Kidney tubule cell (primary cell): ENCODE results near the gene PGA3.
A peak's percentile ranks its signal among the peaks of the same experiment; 100 is the strongest.
"Not testable (repeated sequence)": the region's sequence is repeated elsewhere in the genome, so short reads cannot be mapped to it uniquely, and the experiment has no call there.

Experiments
- DNase-seq: peaks from one replicate; pipeline ENCODE4 v3.0.0-alpha.2; 2018; ENCODE audit warnings: low spot score

PGA3 gene

GRCh38 chr11:61171907-61172306 lies 31.4 kb upstream of the PGA3 start:
- no peak for DNase-seq

- no peak for DNase-seq
Observed at GRCh38 chr11:61172356-61172755, 31.0 kb upstream of the PGA3 start.

GRCh38 chr11:61172888-61173287 lies 30.4 kb upstream of the PGA3 start:
- DNase-seq: no peak

- DNase-seq: peak; percentile 29
Observed at GRCh38 chr11:61173456-61173855, 29.9 kb upstream of the PGA3 start.

- DNase-seq: no peak
Observed at GRCh38 chr11:61174273-61174672, 29.0 kb upstream of the PGA3 start.

- DNase-seq: no peak
Observed at GRCh38 chr11:61174949-61175348, 28.4 kb upstream of the PGA3 start.

GRCh38 chr11:61176446-61176845 lies 26.9 kb upstream of the PGA3 start:
- no peak for DNase-seq

GRCh38 chr11:61180205-61180604 lies 23.1 kb upstream of the PGA3 start:
- not testable (repeated sequence) for DNase-seq

GRCh38 chr11:61181489-61181888 lies 21.8 kb upstream of the PGA3 start:
- no peak for DNase-seq

- no peak for DNase-seq
Observed at GRCh38 chr11:61183645-61184044, 19.7 kb upstream of the PGA3 start.

GRCh38 chr11:61186504-61186903 lies 16.8 kb upstream of the PGA3 start:
- DNase-seq: no peak

- peak; percentile 71 for DNase-seq
Observed at GRCh38 chr11:61187505-61188130, 15.7 kb upstream of the PGA3 start.

- no peak for DNase-seq
Observed at GRCh38 chr11:61189933-61190332, 13.4 kb upstream of the PGA3 start.

GRCh38 chr11:61193596-61193995 lies 9.7 kb upstream of the PGA3 start:
- DNase-seq: no peak

GRCh38 chr11:61194169-61194671 lies 9.1 kb upstream of the PGA3 start:
- DNase-seq: peak; percentile 14

GRCh38 chr11:61194981-61195695 lies 8.2 kb upstream of the PGA3 start:
- peak; percentile 82 for DNase-seq

GRCh38 chr11:61195719-61196118 lies 7.6 kb upstream of the PGA3 start:
- peak; percentile 60 for DNase-seq

GRCh38 chr11:61198361-61198760 lies 5.0 kb upstream of the PGA3 start:
- no peak for DNase-seq

- no peak for DNase-seq
Observed at GRCh38 chr11:61198948-61199523, 4.3 kb upstream of the PGA3 start.

GRCh38 chr11:61201476-61201875 lies 1.8 kb upstream of the PGA3 start:
- no peak for DNase-seq

GRCh38 chr11:61203873-61204272 lies 558 bp downstream of the PGA3 start:
- not testable (repeated sequence) for DNase-seq

- not testable (repeated sequence) for DNase-seq
Observed at GRCh38 chr11:61204502-61205059, 1.3 kb downstream of the PGA3 start.
